ENCODE results near the gene TMEM212.
"Not testable (repeated sequence)": the region's sequence is repeated elsewhere in the genome, so short reads cannot be mapped to it uniquely, and the experiment has no call there.

TMEM212 gene

DNA sequence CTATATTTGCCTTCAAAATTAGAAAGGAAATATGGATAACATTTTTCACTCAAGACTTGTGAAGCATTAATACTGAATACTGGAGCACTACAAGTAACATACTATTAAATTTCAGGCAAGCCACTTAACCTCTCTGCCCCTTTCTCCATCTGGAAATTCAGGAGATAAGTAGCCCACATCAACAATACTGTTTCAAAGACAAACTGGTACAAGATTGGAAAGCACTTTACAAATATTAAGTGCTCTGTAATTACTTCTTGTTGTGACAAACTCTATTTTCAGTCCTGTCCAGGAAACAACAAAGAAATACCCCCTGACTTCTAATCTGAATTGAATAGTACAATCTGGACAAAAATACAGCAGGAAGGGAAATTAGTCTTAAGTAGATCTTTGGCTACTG is 49.3 kb downstream of the TMEM212 start:
- no peak for DNase-seq (ENCODE audit: low read depth)

- no peak for DNase-seq (ENCODE audit: low read depth)
Observed at GRCh38 chr3:171895291-171895690, 52.1 kb downstream of the TMEM212 start.

GRCh38 chr3:171895900-171896299 is 52.8 kb downstream of the TMEM212 start:
- no peak for DNase-seq (ENCODE audit: low read depth)

DNA sequence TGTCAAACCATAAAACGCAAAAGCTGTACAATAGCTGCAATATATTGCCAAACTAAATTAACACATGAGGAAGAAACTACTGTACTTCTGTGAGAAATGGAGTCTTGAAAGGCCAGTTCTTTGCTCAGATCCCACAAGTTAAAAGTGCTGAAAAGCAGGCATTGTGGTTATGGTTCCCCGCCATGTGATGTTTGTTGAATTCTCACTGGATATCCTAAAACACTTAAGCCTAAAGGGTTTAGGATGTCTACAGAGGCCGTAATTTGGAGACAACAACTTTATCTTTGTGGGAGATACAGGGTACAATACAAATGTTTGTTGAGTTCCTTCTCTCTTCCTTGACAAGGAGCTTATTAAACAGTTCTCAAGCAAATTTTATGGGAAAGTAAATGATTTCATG is 53.2 kb downstream of the TMEM212 start:
- no peak for DNase-seq (ENCODE audit: low read depth)

DNA sequence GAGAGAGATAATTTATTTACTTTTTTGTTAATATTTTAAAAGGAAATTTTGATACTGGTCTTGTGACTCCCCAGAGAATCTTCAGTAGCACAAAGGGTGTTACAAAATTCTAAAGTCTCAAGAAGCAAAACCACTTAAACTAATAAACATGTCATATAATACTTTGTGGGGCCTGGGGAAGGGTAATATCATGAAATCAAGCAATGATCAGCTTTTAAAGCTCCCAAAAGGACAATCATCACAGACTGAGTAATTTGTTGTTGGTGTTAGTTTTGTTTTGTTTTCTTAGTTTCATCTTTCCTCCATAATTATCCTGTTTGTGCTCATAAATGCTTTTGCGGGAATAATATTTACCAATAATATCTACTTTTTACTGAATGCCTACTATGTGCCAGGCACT is 55.0 kb downstream of the TMEM212 start:
- no peak for DNase-seq (ENCODE audit: low read depth)

- DNase-seq (ENCODE audit: low read depth) = no peak
Observed at GRCh38 chr3:171900446-171900845, 57.3 kb downstream of the TMEM212 start.

DNA sequence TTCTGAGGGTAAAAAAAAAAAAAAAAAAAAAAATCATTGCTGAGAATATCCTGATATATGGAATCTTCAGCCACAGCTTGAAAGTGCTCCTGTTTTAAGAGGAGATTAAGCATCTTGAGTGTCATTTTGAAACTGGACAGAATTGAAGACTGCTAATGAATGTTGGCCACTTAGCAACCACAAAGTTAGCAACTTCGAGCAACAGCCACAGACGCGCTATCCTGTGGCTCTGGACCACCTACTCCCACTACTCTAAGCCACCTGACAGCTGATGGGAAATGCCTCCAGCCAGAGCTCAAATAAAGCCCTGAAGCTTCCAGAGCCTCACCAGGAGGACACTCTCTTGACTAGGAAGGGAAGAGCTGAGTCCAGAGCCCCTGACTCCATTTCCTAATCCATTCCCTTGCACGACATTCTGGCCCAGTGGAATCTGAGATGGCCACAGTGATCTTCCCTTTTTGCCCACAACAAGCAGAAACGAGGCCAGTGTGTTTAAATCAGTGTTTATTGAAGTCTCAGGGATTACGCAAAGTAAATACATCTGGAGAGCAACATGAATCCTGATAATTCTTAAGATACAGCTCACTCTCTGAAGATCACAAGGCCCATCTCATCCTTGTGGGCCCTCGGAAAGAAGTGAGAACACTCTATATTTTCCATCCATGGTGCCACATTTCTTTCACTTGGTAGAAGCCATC is 58.6 kb downstream of the TMEM212 start:
- no peak for DNase-seq (ENCODE audit: low read depth)

DNA sequence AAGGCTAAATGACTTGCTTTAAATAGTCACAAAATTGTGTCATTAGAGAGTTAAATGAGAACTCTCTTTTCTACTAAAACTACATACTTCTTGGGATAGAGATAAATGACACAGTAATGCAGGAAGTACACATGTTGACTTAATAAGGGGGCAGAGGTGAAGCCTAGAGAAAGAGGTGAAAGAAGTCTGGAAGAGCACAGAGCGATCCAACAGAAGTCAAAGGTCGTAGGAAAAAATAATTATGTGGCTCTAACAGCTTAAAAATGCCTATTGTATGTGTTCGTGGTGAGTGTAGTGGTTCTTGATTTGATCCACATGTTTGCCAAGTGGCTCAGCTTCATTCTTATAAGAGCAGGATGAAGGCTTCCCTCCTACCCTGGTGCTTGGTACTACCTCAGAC is 61.7 kb downstream of the TMEM212 start:
- DNase-seq (ENCODE audit: low read depth) = no peak

GRCh38 chr3:171906503-171906902 is 63.4 kb downstream of the TMEM212 start:
- DNase-seq (ENCODE audit: low read depth) = not testable (repeated sequence)

DNA sequence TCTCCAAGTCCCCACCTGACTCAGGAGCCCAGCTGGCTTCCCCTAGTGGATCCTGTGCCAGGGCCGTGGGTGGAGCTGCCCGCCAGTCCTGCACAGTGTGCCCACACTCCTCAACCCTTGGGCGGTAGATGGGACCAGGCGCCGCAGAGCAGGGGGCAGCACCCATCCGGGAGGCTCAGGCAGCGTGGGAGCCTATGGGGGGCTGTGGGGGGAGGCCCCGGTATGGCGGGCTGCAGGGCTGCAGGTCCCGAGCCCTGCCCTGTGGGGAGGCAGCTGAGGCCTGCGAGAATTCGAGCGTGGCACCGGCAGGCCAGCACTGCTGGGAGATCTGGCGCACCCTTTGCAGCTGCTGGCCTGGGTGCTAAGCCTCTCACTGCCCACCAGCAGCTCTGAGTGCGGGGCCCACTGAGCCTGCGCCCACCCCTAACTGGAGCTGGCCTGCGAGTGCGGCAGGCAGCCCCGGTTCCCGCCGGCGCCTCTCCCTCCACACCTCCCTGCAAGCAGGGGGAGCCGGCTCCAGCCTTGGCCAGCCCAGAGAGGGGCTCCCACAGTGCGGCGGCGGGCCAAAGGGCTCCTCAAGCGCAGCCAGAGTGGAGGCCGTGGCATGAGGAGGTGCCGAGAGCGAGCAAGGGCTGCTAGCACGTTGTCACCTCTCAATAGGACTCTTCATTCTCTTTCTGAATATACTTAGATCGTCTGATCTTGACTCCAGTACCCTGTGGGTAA is 64.0 kb downstream of the TMEM212 start:
- DNase-seq (ENCODE audit: low read depth) = no peak

- DNase-seq (ENCODE audit: low read depth) = no peak
Observed at GRCh38 chr3:171907761-171908160, 64.6 kb downstream of the TMEM212 start.

- DNase-seq (ENCODE audit: low read depth) = no peak
Observed at GRCh38 chr3:171908731-171909130, 65.6 kb downstream of the TMEM212 start.
